ENCODE measurements around the gene CFL1.

- TF ChIP-seq ELF1 (IDR thresholded peaks at IDR 0.05), result no peak
- no peak for TF ChIP-seq POLR2AphosphoS5 (IDR thresholded peaks at IDR 0.05; ENCODE audit: low read depth, low read length)
Measured at GRCh38 chr11:65859812-65860277, 1.9 kb upstream of the CFL1 start.

All from SK-N-SH (cell line).